HL-60 (cell line): Measurements from ENCODE around the gene DNAJB8.

Source experiments
- CTCF ChIP-seq: IDR thresholded peaks from one replicate; pipeline ENCODE4 v1.5.1; 2011; ENCODE audit warnings: low read length, control low read depth, inconsistent platforms; ENCODE audit not compliant: insufficient read depth
- GABPA ChIP-seq: IDR thresholded peaks from 2 replicates; pipeline ENCODE4 v1.6.1; 2012; ENCODE audit warnings: low read depth
- POLR2AphosphoS5 ChIP-seq: IDR thresholded peaks from 2 replicates; pipeline ENCODE4 v1.6.1; 2012; ENCODE audit warnings: low read depth
- REST ChIP-seq: IDR thresholded peaks from 2 replicates; pipeline ENCODE4 v1.6.1; 2012; ENCODE audit warnings: low read depth; ENCODE audit not compliant: insufficient replicate concordance
- SPI1 ChIP-seq: IDR thresholded peaks from 2 replicates; pipeline ENCODE4 v1.6.1; 2012; ENCODE audit warnings: low read depth, mild to moderate bottlenecking, borderline replicate concordance

DNA sequence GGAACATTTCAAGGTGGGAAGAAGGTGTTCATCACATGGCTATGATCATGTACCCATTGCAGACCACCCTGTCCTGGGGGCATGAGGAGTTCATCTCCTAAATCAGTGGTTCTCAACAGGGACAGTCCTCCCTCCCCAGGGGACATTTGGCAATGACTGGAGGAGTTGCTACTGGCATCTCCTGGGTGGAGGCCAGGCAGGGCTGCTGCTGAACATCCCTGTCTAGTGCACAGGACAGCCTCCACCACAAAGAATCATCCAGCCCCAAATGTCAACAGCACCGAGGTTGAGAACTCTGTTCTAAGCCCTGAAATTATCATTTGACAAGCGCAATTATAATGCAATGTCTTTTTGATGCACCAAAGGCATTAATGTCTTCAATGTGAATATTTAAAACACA is 4.4 kb upstream of the DNAJB8 start:
- TF ChIP-seq CTCF (no peak), REST (no peak), POLR2AphosphoS5 (no peak), SPI1 (no peak), GABPA (no peak)
